GM12874 (cell line): ENCODE results near the gene KDM7A.

Source experiments
- TF ChIP-seq, protein P1 (sequence below): IDR thresholded peaks from 2 replicates; pipeline ENCODE4 v1.5.1; 2011; ENCODE audit warnings: low read depth, mild to moderate bottlenecking, control low read depth, low read length, moderate library complexity; ENCODE audit not compliant: insufficient read depth

The KDM7A gene

DNA sequence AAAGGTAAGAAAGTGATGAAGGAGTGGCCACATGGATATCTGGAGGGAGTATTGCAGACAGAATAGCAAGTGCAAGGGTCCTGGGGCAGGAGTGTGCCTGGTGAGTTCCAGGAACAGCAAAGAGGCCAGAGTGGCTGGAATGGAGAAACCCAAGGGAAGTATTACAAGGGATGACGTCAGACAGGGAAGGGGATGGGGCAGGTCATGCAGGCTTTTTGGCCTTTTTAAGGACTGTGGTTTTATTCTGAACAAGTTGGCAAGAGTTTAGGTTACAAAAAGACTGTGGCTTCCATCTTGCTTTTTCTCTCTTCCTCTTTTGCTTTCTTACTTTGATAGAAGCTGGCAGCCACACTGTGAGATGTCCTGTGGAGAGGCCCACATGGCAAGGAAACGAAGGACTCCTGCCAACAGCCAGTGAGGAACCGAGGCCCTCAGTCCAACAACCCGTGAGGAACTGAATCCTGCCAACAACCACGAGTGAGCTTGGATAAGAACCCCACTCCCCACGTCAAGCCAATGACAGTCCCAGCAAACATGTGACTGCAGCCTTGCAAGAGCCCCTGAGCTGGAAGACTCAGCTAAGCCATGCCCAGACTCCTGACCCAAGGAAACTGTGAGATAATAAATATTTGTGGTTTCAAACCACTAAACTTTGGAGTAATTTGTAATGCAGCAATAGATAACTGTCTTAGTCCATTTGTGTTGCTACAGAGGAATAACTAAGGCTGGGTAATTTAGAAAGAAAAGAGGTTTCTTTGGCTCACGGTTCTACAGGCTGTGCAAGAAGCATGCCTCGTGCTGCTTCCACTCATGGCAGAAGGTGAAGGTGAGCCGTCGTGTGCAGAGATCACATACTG lies 19.8 kb upstream of the KDM7A start:
- TF ChIP-seq, protein P1, sequence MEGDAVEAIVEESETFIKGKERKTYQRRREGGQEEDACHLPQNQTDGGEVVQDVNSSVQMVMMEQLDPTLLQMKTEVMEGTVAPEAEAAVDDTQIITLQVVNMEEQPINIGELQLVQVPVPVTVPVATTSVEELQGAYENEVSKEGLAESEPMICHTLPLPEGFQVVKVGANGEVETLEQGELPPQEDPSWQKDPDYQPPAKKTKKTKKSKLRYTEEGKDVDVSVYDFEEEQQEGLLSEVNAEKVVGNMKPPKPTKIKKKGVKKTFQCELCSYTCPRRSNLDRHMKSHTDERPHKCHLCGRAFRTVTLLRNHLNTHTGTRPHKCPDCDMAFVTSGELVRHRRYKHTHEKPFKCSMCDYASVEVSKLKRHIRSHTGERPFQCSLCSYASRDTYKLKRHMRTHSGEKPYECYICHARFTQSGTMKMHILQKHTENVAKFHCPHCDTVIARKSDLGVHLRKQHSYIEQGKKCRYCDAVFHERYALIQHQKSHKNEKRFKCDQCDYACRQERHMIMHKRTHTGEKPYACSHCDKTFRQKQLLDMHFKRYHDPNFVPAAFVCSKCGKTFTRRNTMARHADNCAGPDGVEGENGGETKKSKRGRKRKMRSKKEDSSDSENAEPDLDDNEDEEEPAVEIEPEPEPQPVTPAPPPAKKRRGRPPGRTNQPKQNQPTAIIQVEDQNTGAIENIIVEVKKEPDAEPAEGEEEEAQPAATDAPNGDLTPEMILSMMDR: no peak

DNA sequence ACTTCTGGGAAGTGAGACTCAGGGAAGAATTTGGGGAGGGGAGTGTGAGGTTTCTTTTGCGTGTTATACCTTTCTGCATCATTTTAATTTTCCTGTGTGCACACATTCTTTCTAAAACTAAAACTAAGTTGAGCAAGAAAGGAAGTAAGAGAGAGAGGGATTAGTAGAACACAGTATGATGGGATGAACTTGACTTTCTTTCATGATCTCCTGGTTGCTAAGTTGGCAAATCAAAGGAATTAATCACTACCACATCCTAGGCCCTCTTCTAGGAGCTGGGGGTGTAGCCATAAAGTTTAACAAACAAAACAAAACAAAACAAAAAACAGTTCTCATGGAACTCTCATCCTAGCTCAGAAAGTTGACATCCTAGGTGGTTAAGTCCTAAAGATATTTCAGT lies 19.1 kb upstream of the KDM7A start:
- TF ChIP-seq, protein P1: no peak

DNA sequence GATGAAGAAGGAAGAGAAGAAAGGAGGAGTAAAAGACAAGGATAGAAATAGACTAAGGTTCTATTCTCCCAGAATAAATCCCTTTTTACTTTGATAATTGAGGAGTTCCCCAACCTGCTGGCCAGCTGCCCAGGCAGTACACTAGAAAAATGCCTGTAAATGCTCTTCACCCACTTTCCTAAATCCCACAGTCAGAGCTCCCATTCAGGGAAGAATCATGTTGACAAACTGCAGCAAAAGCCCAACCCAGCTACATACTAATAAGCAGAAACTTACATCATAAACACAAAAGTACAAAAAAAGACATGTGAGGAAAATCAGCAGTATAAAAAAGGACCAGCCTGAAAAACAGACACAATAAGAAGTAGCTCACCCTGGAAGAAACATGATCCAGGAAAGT lies 15.8 kb upstream of the KDM7A start:
- TF ChIP-seq, protein P1: no peak

DNA sequence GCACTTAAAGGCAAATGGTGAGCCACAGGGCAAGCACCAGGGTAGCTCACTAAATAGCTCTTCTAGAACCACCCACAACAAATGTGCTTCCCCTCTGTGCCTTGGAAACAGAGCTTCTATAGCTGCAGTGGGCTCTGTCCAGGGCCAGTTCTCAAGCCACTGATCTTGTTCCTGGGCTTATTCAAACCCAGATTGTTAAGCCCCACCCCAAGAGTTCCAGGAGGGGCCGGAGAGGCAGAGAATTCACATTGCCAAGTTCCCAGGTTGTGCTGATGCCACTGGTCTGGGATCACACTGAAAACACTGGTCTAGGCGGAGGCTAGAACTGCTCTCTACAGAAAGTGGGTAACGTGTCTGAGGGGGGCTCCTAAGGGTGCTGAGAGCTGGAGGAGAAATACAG lies 15.4 kb upstream of the KDM7A start:
- TF ChIP-seq, protein P1: no peak

DNA sequence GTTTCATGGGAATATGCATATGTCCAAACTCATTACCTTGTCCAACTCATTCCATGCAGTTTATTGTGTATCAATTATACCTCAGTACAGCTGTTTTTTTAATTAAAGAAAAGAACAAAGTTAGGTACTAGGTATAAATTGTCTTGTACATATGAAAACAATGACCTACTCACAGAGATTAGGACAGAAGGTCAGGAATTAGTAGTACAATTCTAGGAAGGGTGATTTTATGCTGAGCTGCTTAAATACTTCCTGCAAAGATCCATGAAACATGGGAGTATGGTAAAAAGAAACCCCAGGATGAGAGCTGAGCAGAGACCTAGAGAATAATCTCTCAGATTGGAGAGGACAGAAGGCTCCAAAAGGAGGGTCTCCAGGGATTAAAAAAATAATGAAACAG lies 13.8 kb upstream of the KDM7A start:
- TF ChIP-seq, protein P1: no peak

DNA sequence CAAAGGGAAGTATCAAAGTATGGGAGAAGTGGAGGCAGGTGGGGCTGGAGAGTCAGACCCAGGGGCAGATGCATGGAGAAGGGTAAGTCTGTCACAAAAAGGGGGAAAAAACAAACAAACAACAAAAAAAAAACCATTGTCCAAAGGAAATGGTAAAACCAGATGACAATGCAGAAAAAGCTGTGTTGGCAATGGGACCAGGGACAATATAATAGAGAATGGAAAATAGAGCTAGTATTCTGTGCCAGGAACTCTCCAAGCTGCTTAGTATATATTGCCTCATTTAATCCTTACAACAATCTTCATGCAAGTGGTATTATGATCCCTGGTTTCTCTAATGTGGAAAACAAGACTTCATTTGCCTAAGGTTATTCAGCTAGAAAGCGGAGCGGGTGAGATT lies 13.1 kb upstream of the KDM7A start:
- TF ChIP-seq, protein P1: no peak

DNA sequence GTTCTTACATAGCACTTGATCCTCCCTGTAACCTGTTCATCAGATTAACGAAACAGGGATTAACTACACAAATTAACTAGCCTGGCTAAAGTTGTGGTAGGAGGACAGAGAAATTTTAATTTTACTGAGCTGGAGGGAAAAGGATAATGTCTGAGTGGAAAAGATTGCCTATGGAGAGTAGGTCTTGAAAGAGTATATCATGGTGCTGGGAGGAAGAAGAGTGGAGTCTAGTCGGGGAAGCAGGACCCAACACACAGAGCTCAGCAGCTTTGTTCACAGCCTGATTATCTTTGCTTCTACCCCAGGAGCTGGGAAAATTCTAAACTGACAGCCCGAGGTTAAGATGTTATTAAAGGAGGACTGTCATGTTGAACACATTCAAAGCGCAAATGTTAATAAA lies 6.1 kb upstream of the KDM7A start:
- TF ChIP-seq, protein P1: no peak
